ENCODE results near the gene COL13A1. TPM values are rescaled to one million over a fixed set of nuclear protein-coding genes. Genes with fewer than 3 reads are reported as not detected.

The COL13A1 gene
- total RNA-seq, 1 experiment from 2014 or later, result 18.0 TPM

DNA sequence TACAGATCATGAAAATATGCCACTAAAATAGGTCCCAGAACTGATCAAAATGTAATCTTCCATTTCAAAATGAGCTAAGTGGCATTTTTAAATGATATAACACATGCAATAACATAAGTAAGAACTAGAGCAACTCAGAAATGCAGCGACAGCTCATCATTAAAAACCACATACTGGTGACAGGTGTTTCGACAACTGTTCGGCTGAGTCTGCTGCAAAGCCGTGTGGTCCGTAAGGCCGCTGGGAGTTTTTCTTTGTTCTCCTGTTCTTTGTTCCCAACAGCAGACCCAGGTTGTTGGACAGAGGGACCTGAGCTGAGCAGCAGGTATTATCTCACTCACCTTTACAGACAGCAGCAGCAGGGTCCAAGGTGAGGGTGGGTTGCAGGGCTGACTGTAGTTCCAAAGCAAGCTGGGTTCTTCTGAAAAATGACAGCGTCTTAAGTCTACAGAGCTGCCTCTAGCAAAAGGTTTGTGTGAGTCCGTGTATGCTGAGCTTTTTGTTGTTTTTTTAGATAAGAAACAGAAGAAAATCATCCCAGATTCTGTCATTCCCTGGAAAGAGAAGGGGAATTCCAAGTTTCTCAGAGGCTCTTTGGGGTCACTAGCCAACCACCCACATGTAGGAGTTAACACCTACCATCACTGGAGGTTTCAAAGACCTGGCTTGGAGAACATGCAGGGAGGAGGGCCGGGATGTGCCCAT lies 205.6 kb downstream of the COL13A1 start:
- peaks cover 1% of the 10 kb centered on the region for H3K27me3 ChIP-seq (ENCODE audit: control insufficient read depth, insufficient read depth, low read length)
- H3K36me3 ChIP-seq (replicated peaks; ENCODE audit: control insufficient read depth, insufficient read depth, low read length), result no peaks in the 10 kb centered on the region
- DNase-seq, result no peak
- H3K4me3 ChIP-seq (ENCODE audit: insufficient read depth, low read depth, low read length), result no peak overlapping the region

Other genes with a start within 250 kb of the COL13A1 start
- gene NEUROG3, start 228.5 kb upstream of the COL13A1 start, total RNA-seq (2014; rRNA removed; shearing (Covaris generic)), result 0.14 and 1.4 TPM in 2 replicates
- 5.8 and 8.4 TPM in 2 replicates for gene FAM241B, start 171.7 kb upstream of the COL13A1 start, total RNA-seq (2014; rRNA removed; shearing (Covaris generic))